NCI-H2029 (cell line): ENCODE results near the gene IFNA6.
A peak's percentile ranks its signal among the peaks of the same experiment; 100 is the strongest.

ENCODE experiments used
- DNase-seq: peaks from one replicate; lab custom pipeline; 2025; lab: John Stamatoyannopoulos, UW

The IFNA6 gene

DNA sequence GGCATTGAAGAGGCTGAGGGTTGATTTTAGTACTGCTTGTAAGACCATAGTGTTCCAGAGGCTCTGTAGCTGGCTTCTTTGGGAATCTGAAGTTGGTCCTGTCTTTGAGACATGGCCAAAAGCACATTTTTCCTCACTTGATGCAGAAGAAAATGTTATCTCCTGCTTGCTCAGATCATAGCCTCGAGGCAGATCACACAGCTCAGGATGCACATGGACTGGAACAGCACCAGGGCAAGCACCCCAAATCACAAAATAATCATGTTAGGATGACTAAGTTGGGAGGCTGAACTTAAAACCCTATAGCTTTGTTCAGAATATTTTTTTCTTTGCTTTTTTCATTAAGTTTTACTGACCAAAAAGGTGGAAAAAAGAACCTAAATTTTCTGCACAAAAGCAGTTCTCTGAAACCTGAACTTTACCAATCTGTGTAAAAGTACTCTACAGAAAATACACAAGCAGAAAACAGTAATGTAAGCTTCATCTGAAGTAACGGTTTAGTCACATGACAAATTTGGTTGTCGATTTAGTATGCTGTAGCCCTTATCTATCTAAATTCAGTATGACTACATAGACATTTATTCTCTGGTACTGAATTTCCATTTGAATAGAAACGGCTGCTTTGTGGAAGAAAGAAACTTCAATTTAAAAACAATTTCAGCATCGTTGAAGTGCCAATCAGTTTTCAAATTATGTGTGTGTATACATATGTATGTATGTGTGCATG lies 18.8 kb downstream of the IFNA6 start:
- DNase-seq: no peak

DNA sequence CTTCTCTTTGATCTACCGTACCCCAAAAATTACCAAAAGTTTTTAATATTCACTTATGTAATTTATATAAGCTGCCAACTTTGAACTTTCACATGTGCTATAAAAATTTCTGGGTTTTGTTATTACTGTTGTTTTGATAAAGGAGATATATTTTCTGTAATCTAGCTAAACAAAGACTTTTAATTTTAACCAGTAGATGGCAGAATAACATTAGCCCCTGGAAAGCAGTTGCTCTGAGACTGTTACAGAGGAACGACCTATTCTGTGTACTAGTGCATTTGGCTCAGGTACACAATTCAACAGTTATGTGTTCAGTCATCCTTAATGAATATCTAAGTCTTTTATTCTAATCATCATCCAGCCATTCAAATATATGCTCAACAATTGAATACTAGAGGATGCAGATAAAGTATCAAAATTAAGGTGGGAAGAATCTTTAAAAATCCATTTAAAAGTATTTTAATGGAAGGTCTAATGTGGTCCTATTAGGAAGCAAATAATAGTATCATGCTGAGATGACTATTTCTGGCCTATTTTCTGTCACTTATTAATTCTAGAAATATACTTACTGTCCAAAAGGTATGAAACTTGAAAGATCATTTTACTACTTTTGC lies 24.1 kb downstream of the IFNA6 start:
- DNase-seq: peak; percentile 26

GRCh38 chr9:21324047-21324446 lies 26.6 kb downstream of the IFNA6 start:
- DNase-seq: no peak

DNA sequence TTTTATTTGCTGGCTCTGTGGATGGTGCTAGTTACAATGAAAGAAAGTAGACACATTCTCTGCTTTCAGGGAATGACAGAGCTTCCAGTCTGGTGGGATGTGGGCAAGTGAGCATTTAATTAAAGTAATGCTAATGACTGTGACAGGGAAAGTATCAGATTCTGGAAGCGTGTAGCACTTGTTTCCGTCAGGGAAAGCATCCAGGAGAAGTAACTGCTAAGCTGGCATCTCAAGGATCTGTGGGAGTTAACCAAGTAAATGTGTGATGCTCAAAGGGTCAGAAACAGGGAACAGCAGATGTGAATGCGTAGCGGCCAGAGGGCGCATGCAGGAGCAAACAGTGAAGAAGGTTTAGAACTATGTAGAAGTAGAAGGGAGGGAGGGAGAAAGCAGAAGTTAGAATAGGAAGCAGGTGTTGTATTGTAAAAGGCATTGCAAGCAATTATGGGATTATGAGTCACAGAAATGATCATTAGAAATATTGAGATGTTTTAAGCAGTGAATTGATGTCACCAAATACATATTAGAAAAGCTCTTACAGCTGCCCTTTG lies 27.7 kb downstream of the IFNA6 start:
- DNase-seq: no peak

GRCh38 chr9:21320465-21320864 lies 30.2 kb downstream of the IFNA6 start:
- DNase-seq: no peak

DNA sequence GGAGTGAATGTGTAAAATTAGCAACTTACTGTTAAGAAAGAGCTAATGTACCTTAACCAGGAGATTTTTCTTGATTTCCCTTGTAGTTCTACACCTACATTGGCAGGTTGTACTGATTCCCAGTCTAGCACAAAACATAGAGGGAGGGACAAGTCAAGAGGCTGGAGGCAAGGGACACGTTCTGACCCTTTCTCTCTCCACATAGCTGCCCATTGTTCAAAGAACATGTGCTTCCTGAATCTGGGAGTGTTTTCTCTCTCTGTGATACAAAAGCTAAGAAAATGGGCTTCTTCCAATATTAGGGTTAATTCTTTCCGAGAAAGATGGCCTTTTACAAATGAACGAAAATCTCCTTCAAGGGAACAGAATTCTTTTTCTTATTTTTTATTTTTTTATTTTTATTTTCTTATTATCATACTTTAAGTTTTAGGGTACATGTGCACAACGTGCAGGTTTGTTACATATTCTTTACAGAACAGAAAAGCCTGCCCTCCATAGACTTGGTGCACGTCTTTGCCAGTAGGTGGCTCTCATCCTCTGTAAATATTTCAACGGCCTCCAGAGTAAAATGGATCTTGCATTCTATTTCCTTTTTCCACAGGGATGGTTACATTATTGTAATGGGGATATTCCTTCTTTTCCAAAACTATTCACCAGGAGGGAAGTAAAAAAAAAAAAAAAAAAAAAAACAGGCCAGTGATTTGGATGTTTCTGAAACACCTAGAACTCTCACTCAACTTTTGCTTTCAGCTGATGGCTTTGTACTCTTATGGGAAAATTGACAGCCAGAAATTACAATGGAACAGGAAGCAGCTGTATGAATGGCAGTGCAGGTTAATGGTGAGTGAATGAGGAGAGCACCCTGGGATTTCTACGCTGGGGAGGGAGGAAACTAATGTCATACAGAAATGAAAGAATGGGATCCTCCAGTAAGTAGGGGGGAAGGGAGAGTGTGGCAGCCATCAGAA lies 32.4 kb downstream of the IFNA6 start:
- peak; percentile 25 for DNase-seq

GRCh38 chr9:21316860-21317259 lies 33.8 kb downstream of the IFNA6 start:
- no peak for DNase-seq

GRCh38 chr9:21316032-21316842 lies 34.5 kb downstream of the IFNA6 start:
- no peak for DNase-seq

DNA sequence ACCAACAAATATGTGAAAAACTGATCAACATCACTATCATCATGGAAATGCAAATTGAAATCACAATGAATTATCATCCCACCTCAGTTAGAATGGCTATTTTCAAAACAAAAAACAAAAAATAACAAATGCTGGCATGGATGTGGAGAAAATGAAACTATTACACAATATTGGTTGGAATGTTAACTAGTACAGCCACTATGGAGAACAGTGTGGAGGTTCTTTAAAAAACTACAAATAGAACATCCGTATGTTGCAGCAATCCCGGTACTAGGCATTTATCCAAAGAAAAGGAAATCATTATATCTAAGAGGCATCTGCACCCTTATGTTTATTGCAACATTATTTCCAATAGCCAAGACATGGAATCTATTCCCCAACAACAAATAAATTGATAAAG lies 36.5 kb downstream of the IFNA6 start:
- no peak for DNase-seq

GRCh38 chr9:21311889-21312288 lies 38.8 kb downstream of the IFNA6 start:
- DNase-seq: no peak

GRCh38 chr9:21305213-21305612 lies 45.5 kb downstream of the IFNA6 start, which contains the start of gene IFNA5:
Gene IFNA5, minus strand, starts transcription at chr9:21305313. Its CDS starts 57 bp downstream, at chr9:21305256.
- DNase-seq: no peak
